DOHH2 (cell line): ENCODE data around the gene SLC35F5.

Source experiments
- H3F3A ChIP-seq: fragments of 200-600 bp; sonication (generic), shearing (Covaris generic); 2 replicates; pipeline ENCODE4 v1.6.0; 2016; ENCODE audit warnings: antibody characterized with exemption, mild to moderate bottlenecking; ENCODE audit not compliant: control insufficient read depth, insufficient read depth
- H3K27ac ChIP-seq: fragments of 200-600 bp; sonication (generic); 2 replicates; pipeline ENCODE4 v1.5.1; 2014; ENCODE audit warnings: low read depth, mild to moderate bottlenecking, low read length, moderate library complexity
- H3K27me3 ChIP-seq: fragments of 200-600 bp; sonication (generic); 2 replicates; pipeline ENCODE4 v1.6.1; 2014; ENCODE audit warnings: mild to moderate bottlenecking, low read length, mixed read lengths; ENCODE audit not compliant: control insufficient read depth
- H3K36me3 ChIP-seq: fragments of 200-600 bp; sonication (generic); 2 replicates; pipeline ENCODE4 v1.6.1; 2014; ENCODE audit warnings: mild to moderate bottlenecking, low read length, moderate library complexity, mixed read lengths; ENCODE audit not compliant: control insufficient read depth
- H3K4me1 ChIP-seq: fragments of 200-600 bp; sonication (generic); 2 replicates; pipeline ENCODE4 v1.6.1; 2014; ENCODE audit warnings: mild to moderate bottlenecking, low read length, mixed read lengths; ENCODE audit not compliant: control insufficient read depth
- H3K4me2 ChIP-seq: fragments of 200-600 bp; sonication (generic); 2 replicates; pipeline ENCODE4 v1.6.0; 2014; ENCODE audit warnings: mild to moderate bottlenecking, low read length, moderate library complexity
- H3K4me3 ChIP-seq: fragments of 200-600 bp; sonication (generic); 2 replicates; pipeline ENCODE4 v1.5.1; 2014; ENCODE audit warnings: mild to moderate bottlenecking, low read length, mixed read lengths
- H3K79me2 ChIP-seq: fragments of 200-600 bp; sonication (generic); 2 replicates; pipeline ENCODE4 v1.6.1; 2014; ENCODE audit warnings: mild to moderate bottlenecking, low read length, mixed read lengths; ENCODE audit not compliant: control insufficient read depth
- H3K9me2 ChIP-seq: fragments of 200-600 bp; sonication (generic); replicated peaks from 2 replicates; pipeline ENCODE4 v1.6.1; 2014; ENCODE audit warnings: mild to moderate bottlenecking, low read length, mixed read lengths; ENCODE audit not compliant: control insufficient read depth
- H3K9me3 ChIP-seq: fragments of 200-600 bp; sonication (generic); 2 replicates; pipeline ENCODE4 v1.6.1; 2014; ENCODE audit warnings: antibody characterized with exemption, low read length, mixed read lengths; ENCODE audit not compliant: control insufficient read depth, insufficient read depth
- H4K20me1 ChIP-seq: fragments of 200-600 bp; sonication (generic); 2 replicates; pipeline ENCODE4 v1.6.0; 2014; ENCODE audit warnings: low read depth, mild to moderate bottlenecking, antibody characterized with exemption, low read length, moderate library complexity; ENCODE audit not compliant: control insufficient read depth, insufficient read depth
- EZH2phosphoT487 ChIP-seq: fragments of 200-600 bp; sonication (generic); IDR thresholded peaks from 2 replicates; pipeline ENCODE4 v1.6.1; 2017; ENCODE audit warnings: borderline replicate concordance, mild to moderate bottlenecking, antibody characterized with exemption, low read length, moderate library complexity, mixed read lengths
- TF ChIP-seq, protein P1 (sequence below): fragments of 200-600 bp; sonication (generic); IDR thresholded peaks from one replicate; pipeline ENCODE4 v1.5.1; 2014; ENCODE audit warnings: antibody characterized with exemption, mild to moderate bottlenecking, low read depth, low read length; ENCODE audit not compliant: poor library complexity, severe bottlenecking

SLC35F5 gene, protein sequence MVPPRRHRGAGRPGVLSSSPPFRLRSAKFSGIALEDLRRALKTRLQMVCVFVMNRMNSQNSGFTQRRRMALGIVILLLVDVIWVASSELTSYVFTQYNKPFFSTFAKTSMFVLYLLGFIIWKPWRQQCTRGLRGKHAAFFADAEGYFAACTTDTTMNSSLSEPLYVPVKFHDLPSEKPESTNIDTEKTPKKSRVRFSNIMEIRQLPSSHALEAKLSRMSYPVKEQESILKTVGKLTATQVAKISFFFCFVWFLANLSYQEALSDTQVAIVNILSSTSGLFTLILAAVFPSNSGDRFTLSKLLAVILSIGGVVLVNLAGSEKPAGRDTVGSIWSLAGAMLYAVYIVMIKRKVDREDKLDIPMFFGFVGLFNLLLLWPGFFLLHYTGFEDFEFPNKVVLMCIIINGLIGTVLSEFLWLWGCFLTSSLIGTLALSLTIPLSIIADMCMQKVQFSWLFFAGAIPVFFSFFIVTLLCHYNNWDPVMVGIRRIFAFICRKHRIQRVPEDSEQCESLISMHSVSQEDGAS

DNA sequence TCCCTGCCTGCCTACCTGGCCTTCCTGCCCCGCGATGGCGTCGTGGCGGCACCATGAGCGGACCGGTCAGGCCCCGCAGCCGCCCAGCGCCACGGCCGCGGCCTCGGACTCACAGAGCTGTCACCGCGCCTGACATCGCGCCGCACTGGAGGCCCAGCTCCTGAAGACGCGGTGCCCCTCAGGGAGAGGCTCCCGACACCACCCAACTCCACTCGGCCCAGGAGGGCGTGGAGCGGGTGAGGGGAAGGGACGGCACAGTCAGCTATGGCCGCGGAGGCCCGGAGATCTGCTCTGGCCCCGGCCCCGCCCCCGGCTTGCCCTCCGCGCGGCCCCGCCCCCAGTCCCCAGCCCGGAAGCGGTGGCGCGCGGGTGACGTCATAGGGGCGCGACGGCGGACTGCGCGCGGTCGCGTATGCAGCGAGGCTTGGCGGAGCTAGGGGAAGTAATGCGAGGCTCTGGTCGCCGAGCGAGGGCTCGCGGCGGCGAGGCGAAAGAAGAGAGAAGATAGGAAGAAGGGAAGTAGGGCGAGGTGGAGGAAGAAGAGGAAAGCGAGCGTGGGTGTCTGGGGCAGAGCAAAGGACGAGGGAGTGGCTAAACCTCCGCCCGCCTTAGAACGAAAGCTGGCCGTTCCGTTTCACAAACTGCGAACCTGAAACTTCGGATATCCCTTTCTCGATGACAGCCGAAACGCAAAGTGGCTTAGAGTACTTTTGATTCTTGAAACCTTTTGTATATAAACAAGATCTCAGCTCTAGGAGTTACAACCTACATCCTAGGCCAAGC is at the start of gene SLC35F5:
TSS of gene SLC35F5 (minus strand) at position 288 of the 783 bp plus-strand sequence. CDS start at position 55, 233 bp downstream.
- no peak for TF ChIP-seq EZH2phosphoT487
- TF ChIP-seq, protein P1, sequence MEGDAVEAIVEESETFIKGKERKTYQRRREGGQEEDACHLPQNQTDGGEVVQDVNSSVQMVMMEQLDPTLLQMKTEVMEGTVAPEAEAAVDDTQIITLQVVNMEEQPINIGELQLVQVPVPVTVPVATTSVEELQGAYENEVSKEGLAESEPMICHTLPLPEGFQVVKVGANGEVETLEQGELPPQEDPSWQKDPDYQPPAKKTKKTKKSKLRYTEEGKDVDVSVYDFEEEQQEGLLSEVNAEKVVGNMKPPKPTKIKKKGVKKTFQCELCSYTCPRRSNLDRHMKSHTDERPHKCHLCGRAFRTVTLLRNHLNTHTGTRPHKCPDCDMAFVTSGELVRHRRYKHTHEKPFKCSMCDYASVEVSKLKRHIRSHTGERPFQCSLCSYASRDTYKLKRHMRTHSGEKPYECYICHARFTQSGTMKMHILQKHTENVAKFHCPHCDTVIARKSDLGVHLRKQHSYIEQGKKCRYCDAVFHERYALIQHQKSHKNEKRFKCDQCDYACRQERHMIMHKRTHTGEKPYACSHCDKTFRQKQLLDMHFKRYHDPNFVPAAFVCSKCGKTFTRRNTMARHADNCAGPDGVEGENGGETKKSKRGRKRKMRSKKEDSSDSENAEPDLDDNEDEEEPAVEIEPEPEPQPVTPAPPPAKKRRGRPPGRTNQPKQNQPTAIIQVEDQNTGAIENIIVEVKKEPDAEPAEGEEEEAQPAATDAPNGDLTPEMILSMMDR: no peak
- Histone ChIP-seq H3K4me2 (peak within 1 kb of the TSS; percentile 73), H3K4me1 (peaks cover 33% of the 10 kb centered on the region), H3K9me2 (no peaks in the 10 kb centered on the region), H3F3A (peaks cover 23% of the 10 kb centered on the region), H3K27ac (peak within 1 kb of the TSS; percentile 88), H3K4me3 (peak within 1 kb of the TSS; percentile 98), H3K79me2 (peaks cover 52% of the 10 kb centered on the region), H3K27me3 (no peaks in the 10 kb centered on the region), H4K20me1 (no peaks in the 10 kb centered on the region), H3K36me3 (peaks cover 38% of the 10 kb centered on the region), H3K9me3 (no peaks in the 10 kb centered on the region)

DNA sequence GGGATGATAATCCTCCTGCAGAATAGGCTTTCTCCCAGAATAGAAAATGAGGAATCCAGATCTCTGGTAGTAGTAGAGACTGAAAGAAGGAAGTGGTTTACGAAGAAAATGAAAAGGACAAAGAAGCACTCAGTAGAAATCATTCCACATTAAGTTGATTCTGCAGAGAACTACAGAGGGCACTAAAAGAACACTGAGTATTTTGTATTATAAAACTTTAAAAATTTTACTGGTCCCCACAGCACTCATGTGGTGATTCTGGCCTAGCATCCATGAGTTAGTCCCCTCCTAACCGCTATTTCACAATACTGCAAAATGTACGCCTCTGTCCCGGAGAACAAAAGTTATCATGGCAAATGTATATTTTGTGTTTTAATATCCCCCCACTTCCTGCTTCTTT is 42.9 kb upstream of the SLC35F5 start:
- Histone ChIP-seq H3K79me2 (no peaks in the 10 kb centered on the region), H3K9me2 (no peaks in the 10 kb centered on the region), H3K27me3 (no peaks in the 10 kb centered on the region), H3K4me2 (peak overlapping the region; percentile 15; the same call in 1 of the 2 replicates), H3K9me3 (no peaks in the 10 kb centered on the region), H3F3A (no peaks in the 10 kb centered on the region), H4K20me1 (no peaks in the 10 kb centered on the region), H3K27ac (no peak overlapping the region), H3K36me3 (no peaks in the 10 kb centered on the region), H3K4me1 (peaks cover 10% of the 10 kb centered on the region), H3K4me3 (no peak overlapping the region)
- no peak for TF ChIP-seq EZH2phosphoT487
- TF ChIP-seq, protein P1: no peak

DNA sequence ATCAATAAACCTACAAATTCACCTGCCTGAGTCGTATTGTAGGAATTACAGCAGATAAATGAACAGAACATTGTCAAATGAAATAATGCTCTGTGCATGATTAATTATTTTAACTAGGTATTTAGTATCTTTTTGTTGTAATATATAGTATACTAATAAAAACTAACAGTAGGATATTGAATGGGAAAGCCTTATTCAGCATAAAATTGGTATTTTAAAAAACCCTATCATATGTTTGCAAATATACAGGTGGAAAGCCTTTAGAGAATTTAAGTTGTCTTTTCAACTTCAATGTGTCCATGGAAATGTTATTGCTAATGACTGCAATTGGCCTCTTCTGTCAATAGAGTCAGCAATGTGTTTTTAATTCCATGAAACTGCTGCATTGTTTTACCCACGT is 40.8 kb upstream of the SLC35F5 start:
- Histone ChIP-seq H3K27ac (no peak overlapping the region), H3K9me3 (no peaks in the 10 kb centered on the region), H3K79me2 (no peaks in the 10 kb centered on the region), H3K9me2 (no peaks in the 10 kb centered on the region), H3F3A (no peaks in the 10 kb centered on the region), H3K27me3 (no peaks in the 10 kb centered on the region), H3K36me3 (no peaks in the 10 kb centered on the region), H3K4me1 (peaks cover 13% of the 10 kb centered on the region), H3K4me2 (no peak overlapping the region), H4K20me1 (no peaks in the 10 kb centered on the region), H3K4me3 (no peak overlapping the region)
- TF ChIP-seq, protein P1: no peak
